GM21447 (cell line): Measurements from ENCODE around the gene HMX1.

Experiments used
- ATAC-seq: cut with Tn5 transposase; IDR thresholded peaks from one replicate; pipeline ENCODE4 v1.9.1; 2021; ENCODE audit not compliant: unreplicated experiment

Gene HMX1

DNA sequence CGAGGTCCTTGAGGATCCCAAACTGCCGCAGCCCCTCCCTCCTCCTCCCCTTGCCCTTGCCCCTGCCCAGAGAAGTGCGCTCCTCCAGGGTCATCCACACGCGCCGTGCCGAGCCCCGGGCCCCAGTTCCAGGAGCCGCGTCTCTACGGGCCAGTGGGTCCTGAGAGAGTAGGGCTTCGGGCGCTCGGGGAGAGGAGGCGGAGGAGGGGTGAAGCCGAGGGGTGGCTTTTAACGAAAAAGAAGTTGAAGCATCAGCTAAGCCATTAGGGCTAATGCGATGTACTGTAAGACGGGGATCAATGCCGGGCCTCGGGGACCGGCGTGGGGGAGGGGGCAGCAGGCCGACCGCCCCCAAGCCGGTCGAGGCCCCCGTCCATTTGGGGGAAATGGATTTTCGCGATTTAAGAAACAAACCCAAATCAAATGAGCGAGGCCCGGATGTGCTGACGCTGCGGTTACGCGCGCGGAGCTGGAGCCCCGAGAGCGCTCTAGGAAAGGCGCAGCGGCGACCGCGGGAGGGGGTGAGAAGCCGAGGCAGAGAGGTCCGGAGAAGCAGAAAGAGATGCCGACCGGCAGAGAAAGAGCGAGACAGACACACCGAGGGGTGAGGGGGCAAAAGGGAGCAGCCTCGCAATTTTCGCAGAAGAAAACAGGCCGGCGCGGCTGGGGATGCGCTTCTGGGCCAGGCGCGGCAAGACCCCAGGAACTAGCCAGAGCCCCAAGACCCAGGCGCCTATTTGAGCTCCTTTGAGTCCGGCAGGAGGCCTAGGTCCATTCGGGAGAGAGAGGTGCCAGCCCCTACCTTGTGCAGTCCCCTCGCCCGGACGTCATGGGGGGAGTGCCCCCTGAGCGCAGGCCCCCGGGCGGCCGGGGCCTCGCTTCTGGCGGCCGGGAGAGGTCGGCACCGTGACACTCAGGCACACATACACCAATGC lies 13.6 kb downstream of the HMX1 start:
- no peak for ATAC-seq

DNA sequence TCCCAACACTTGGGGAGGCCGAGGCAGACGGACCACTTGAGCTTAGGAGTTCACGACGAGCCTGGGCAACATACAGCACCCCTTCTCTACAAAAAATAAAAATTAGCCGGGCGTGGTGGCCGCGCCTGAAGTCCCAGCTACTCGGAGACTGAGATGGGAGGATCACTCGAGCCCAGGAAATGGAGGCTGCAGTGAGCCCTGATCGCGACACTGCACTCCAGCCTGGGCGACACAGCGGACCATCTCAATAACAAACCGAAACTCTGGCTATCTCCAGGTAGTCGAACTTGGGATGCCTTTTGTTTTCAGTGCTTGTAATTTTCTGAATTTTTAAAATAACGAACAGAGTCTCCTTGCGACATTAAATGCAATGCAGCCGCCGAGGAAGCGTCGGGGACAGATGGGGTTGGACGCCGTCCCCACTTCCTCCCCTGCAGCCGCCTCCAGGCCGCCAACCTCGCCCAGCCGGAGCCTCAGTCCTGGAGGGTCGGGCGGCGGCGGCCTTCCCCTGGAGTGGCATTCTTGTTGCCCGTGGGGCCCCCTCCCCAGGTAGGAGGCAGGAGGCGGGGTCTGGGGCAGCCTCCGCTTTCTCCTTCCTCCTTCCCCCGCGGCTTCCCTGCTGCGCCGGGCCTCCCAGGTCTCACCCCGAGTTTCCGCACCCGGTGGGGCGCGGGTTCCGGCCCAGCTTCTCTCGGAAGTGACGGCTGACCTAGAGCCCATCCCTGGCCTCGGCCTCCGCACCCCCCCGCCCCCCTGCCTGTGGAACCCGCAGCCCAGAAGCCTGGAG lies 14.6 kb downstream of the HMX1 start:
- ATAC-seq: no peak

DNA sequence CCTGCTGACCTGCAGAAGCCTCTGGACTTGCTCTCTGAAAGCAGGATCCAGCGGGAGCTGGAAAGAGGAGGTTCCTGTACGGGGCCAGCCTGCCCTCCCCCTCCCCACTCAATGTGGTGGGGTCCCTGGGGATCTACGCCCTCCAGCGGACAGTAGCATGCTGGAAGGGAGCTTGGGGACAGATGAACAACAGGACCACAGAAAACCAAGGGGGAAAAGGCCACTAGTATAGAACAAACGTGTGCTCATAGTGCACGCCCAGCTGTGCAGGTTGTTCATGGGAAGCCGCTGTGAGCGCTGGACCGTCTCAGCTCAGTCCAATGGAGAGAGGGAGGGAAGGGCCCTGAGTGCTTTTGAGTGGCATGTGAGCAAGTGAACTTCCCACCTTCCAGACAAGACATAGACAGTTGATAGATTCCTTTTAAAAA lies 15.8 kb downstream of the HMX1 start:
- no peak for ATAC-seq

DNA sequence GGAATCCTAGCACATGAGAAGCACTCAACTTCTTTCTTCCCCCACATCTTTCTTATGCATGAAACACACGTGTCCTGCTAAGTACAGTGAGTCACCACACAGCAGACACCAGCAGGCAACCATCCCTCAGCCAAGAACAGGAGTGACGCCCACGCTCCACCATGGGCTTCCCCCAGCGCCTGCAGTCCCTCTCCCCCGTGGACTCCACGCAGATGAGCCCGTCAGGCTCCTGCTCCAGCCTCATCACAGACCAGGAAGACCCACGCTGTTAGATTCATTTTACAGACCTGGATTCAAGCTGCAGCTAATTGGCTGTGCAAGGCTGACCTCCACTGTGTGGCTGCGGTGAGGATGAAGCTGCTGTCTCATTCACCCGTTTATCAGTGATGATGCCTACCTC lies 16.7 kb downstream of the HMX1 start:
- ATAC-seq: no peak

DNA sequence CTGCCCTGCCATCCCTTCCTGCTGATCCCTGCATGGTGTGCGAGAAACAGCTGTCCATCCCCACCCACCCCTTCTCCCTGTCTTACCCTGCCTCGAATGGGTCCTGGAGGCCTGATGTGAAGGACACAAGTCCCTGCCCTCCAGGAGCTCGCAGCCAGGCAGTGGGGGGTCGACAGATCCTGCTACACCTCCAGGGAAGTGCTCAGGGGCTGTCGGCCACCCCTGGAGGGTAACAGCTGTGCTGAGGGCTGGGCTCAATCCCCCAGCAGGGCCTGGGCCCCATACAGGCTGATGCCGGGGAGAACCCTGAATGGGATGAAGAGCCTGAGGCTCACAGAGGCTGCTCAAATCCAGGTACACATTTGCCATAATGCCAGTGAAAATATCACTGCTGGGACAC lies 17.6 kb downstream of the HMX1 start:
- no peak for ATAC-seq

DNA sequence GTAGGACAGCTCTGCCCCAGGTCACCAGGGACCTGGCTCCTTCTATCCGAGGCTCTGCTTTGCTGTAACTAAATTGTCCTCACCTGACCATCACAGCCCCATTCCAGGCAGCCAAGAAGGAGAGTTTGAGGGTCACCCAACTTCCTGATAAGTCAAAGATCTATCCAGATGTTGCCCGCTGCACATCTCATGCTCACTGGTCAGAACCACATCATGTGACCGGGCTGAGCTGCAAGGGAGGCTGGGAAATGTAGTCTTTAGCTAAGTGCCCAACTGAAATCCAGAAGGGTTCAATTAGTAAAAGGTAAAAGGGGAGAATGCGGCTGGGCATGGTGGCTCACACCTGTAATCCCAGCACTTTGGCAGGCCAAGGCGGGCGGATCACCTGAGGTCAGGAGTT lies 18.4 kb downstream of the HMX1 start:
- ATAC-seq: no peak

DNA sequence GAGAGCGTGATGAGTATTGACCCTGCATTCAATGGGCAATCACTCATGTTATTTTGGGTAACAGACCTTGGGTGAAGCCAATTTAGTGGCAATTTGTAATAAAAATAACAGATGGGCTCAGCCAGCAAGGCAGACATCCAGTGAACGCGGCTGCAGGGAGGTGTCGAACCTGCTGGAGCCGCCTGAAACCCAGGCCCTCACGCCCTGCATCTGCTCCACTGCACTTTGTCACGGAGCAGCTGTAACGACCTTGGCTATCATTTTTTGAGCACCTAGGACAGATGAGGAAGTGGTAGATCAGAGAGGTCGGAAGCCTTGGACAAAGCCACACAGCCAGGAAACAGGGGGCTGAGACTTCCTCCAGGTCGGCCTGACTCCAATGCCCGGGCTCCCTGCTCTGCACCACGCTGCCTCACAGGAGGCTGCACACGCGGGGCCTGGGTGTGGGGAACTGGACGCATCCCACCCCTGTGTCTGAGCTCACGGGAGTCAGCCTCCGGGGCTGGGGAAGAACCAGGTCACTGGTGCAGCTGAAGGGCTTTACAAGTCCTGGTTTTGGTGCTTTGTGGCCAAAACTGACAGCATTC lies 19.4 kb downstream of the HMX1 start:
- ATAC-seq: no peak

GRCh38 chr4:8851321-8852117 lies 20.1 kb downstream of the HMX1 start:
- ATAC-seq: no peak

DNA sequence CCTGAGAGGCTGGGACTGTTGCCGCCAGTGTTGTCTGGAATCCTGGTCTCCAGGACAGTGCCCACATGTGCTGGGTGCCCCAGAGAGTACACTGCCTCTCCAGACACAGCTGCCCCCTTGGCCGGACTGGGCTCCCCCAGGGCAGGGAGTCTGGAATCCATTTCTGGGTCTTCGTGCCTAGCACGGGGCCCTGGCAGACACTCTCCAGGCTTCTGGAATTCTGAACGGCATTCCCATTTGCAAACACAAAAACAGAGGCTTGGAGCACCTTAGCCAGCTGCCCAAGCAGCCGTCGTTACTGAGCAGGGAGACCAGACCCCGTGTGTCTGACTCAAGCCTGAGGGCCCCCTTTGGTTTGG lies 20.8 kb downstream of the HMX1 start:
- ATAC-seq: no peak

- ATAC-seq: no peak
These were observed 21.4 kb downstream of the HMX1 start for GRCh38 chr4:8850074-8850829.

DNA sequence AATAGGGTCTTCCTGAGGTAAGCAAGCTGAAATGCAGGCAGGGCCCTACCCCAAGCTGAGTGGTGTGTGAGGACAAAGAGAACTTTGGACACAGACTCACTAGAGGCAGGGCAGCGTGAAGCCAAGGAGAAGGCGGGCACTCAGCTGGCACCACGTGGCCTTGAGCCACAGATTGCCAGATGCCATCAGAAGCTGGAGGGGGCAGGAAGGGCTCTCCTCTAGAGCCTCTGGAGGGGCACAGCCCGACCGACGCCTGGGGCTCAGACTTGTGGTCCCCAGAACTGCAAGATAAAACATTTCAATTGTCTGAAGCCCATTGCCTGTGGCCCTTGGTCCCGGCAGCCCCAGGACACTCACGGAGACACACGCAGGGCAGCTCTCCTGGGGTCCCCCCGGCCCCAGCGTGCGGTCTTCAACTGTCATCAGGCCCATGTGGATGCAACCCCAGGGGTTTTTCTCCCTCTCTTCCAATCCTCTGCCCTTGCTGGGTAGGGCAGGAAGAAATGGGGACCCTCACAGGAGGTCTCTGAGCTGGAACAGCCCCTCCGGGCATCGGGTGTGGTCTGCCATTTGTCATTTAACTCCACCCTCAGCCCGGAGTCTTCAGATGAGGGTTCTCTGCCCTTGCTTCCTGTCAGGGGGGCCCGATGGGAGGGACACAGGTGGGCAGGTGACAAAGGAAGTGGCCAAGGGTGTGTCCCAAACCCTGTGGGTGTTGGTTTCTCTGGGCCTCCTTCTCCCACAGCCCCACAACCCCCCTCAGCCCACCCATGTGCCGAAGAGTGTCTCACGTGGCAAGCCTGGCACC lies 22.2 kb downstream of the HMX1 start:
- ATAC-seq: no peak

GRCh38 chr4:8848507-8849265 lies 23.0 kb downstream of the HMX1 start:
- no peak for ATAC-seq

GRCh38 chr4:8847764-8848163 lies 23.9 kb downstream of the HMX1 start:
- no peak for ATAC-seq

GRCh38 chr4:8847331-8847730 lies 24.3 kb downstream of the HMX1 start:
- no peak for ATAC-seq

GRCh38 chr4:8846826-8847225 lies 24.8 kb downstream of the HMX1 start:
- no peak for ATAC-seq

DNA sequence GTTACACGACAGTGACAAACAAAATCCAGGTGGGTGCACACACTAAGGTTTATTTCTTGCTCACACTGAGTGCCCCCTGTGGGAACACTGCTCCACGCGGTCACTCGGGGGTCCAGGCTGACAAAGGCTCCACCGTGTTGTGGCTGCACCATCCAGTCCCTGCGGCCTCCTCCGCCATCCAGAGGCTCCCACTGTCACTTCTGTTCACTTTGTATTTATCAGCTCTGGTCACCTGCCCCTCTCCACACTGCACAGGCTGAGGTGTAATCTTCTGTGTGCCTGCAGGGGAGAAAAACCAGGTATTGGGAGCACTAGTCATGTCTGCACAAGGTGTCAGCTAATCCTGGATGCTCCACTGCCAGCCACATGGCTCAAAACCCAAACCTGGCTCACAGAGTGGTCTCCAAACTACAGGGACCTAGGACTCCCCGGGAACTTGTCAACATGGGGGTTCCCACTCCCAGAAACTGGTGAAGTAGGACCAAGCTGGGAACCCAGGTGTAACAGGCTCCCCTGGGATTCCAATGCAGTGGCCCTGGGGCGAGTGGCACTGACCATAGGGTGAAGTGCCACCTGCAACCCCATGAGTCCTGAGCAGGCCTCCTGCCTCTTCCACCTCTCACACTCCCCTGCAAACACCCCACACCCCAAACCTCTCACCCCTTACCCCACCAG lies 25.5 kb downstream of the HMX1 start:
- no peak for ATAC-seq

GRCh38 chr4:8844976-8845690 lies 26.5 kb downstream of the HMX1 start:
- ATAC-seq: no peak

- no peak for ATAC-seq
These were observed 28.0 kb downstream of the HMX1 start for GRCh38 chr4:8843597-8843996.
